EL (cell line): ENCODE data around the gene ARL14EP.
A peak's percentile ranks its signal among the peaks of the same experiment; 100 is the strongest.

ENCODE experiments used
- DNase-seq: peaks from one replicate; pipeline ENCODE4 v3.0.0-alpha.2; 2016

ARL14EP gene

GRCh38 chr11:30328681-30329080 lies 5.8 kb downstream of the ARL14EP start:
- DNase-seq: peak; percentile 33

- DNase-seq: no peak
Measured at GRCh38 chr11:30329150-30329940, 6.4 kb downstream of the ARL14EP start.

- no peak for DNase-seq
Measured at GRCh38 chr11:30333405-30333804, 10.5 kb downstream of the ARL14EP start.

- DNase-seq: no peak
Measured at GRCh38 chr11:30342736-30343166, 19.8 kb downstream of the ARL14EP start.

GRCh38 chr11:30344085-30344484 lies 21.2 kb downstream of the ARL14EP start:
- no peak for DNase-seq

- DNase-seq: no peak
Measured at GRCh38 chr11:30345644-30346043, 22.7 kb downstream of the ARL14EP start.

GRCh38 chr11:30346068-30346688 lies 23.3 kb downstream of the ARL14EP start:
- peak; percentile 51 for DNase-seq

GRCh38 chr11:30348035-30348434 lies 25.1 kb downstream of the ARL14EP start:
- no peak for DNase-seq

GRCh38 chr11:30349885-30350284 lies 27.0 kb downstream of the ARL14EP start:
- no peak for DNase-seq

GRCh38 chr11:30350384-30350783 lies 27.5 kb downstream of the ARL14EP start:
- DNase-seq: no peak

GRCh38 chr11:30351061-30351460 lies 28.2 kb downstream of the ARL14EP start:
- DNase-seq: no peak

- no peak for DNase-seq
Measured at GRCh38 chr11:30356391-30356790, 33.5 kb downstream of the ARL14EP start.

GRCh38 chr11:30357872-30358271 lies 35.0 kb downstream of the ARL14EP start:
- DNase-seq: no peak

- DNase-seq: no peak
Measured at GRCh38 chr11:30358536-30358935, 35.6 kb downstream of the ARL14EP start.

GRCh38 chr11:30360741-30361140 lies 37.8 kb downstream of the ARL14EP start:
- no peak for DNase-seq

- DNase-seq: no peak
Measured at GRCh38 chr11:30364139-30364836, 41.4 kb downstream of the ARL14EP start.

GRCh38 chr11:30364837-30365482 lies 42.1 kb downstream of the ARL14EP start:
- DNase-seq: no peak

- no peak for DNase-seq
Measured at GRCh38 chr11:30365793-30366517, 43.1 kb downstream of the ARL14EP start.

- DNase-seq: no peak
Measured at GRCh38 chr11:30368394-30368793, 45.5 kb downstream of the ARL14EP start.

- no peak for DNase-seq
Measured at GRCh38 chr11:30370164-30370563, 47.3 kb downstream of the ARL14EP start.

GRCh38 chr11:30377347-30377746 lies 54.4 kb downstream of the ARL14EP start:
- no peak for DNase-seq

GRCh38 chr11:30380846-30381245 lies 57.9 kb downstream of the ARL14EP start:
- no peak for DNase-seq

GRCh38 chr11:30381879-30382278 lies 59.0 kb downstream of the ARL14EP start:
- no peak for DNase-seq
